ENCODE results near the gene NPTXR. TPM values are rescaled to one million over a fixed set of nuclear protein-coding genes. Genes with fewer than 3 reads are reported as not detected.
"Not testable (repeated sequence)": the region's sequence is repeated elsewhere in the genome, so short reads cannot be mapped to it uniquely, and the experiment has no call there.

Gene NPTXR
- total RNA-seq, 4 donors from 2014 or later = 3.6 to 8.7 (median 4.4) TPM

- intact Hi-C loops (cut with DNase I) = no loop called here
- H3K27me3 ChIP-seq = no peaks in the 10 kb centered on the region
- DNase-seq = no peak
- no peaks in the 10 kb centered on the region for H3K9me3 ChIP-seq
- H3K4me3 ChIP-seq (replicated peaks in 1 of 3) = no peak overlapping the region
- H3K4me1 ChIP-seq = no peaks in the 10 kb centered on the region
- TF ChIP-seq, protein P1, sequence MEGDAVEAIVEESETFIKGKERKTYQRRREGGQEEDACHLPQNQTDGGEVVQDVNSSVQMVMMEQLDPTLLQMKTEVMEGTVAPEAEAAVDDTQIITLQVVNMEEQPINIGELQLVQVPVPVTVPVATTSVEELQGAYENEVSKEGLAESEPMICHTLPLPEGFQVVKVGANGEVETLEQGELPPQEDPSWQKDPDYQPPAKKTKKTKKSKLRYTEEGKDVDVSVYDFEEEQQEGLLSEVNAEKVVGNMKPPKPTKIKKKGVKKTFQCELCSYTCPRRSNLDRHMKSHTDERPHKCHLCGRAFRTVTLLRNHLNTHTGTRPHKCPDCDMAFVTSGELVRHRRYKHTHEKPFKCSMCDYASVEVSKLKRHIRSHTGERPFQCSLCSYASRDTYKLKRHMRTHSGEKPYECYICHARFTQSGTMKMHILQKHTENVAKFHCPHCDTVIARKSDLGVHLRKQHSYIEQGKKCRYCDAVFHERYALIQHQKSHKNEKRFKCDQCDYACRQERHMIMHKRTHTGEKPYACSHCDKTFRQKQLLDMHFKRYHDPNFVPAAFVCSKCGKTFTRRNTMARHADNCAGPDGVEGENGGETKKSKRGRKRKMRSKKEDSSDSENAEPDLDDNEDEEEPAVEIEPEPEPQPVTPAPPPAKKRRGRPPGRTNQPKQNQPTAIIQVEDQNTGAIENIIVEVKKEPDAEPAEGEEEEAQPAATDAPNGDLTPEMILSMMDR (IDR thresholded peaks at IDR 0.05) = no peak
- no peak for TF ChIP-seq POLR2A (IDR thresholded peaks at IDR 0.05)
- no peak overlapping the region for H3K27ac ChIP-seq
- 80 to 85% methylated on average over 10 of the region's 10 CpGs for WGBS, 2 donors
- H3K36me3 ChIP-seq = no peaks in the 10 kb centered on the region
Observed at GRCh38 chr22:38819387-38819940, 24.4 kb downstream of the NPTXR start.

DNA sequence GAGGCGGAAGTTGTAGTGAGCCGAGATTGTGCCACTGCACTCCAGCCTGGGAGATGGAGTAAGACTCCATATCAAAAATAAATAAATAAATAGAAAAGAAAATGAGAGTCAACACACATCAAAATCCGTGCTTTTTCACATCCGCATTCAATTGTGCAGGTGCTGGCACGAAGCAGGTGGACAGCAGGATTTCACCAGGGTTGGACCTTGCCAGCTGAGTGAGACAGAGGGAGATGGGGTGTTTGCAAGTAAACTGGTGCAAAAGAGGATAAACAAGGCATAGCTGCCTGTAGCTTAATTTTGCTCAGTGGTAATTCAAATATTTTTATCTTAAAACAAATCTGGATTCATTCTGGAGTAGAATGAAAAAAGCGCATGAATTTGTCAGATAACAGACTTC is 26.6 kb downstream of the NPTXR start:
- H3K4me1 ChIP-seq = no peaks in the 10 kb centered on the region
- no peak for DNase-seq
- H3K27ac ChIP-seq = no peak overlapping the region
- intact Hi-C loops (cut with DNase I) = no loop called here
- TF ChIP-seq POLR2A (IDR thresholded peaks at IDR 0.05) = no peak
- TF ChIP-seq, protein P1 (IDR thresholded peaks at IDR 0.05) = no peak
- no peaks in the 10 kb centered on the region for H3K9me3 ChIP-seq
- no peaks in the 10 kb centered on the region for H3K36me3 ChIP-seq
- no peaks in the 10 kb centered on the region for H3K27me3 ChIP-seq
- no peak overlapping the region for H3K4me3 ChIP-seq (replicated peaks in 1 of 3)
- 89 to 93% methylated on average over 6 of the region's 6 CpGs for WGBS, 2 donors

GRCh38 chr22:38815842-38816241 is 28.0 kb downstream of the NPTXR start:
- Histone ChIP-seq H3K27me3 (no peaks in the 10 kb centered on the region), H3K4me3 (replicated peaks in 1 of 3) (no peak overlapping the region), H3K36me3 (no peaks in the 10 kb centered on the region), H3K4me1 (no peaks in the 10 kb centered on the region), H3K27ac (no peak overlapping the region), H3K9me3 (no peaks in the 10 kb centered on the region)
- TF ChIP-seq, protein P1 (IDR thresholded peaks at IDR 0.05) = no peak
- no peak for TF ChIP-seq POLR2A (IDR thresholded peaks at IDR 0.05)
- intact Hi-C loops (cut with DNase I) = no loop called here
- 42 to 50% methylated on average over 1 of the region's 1 CpG for WGBS, 2 donors
- DNase-seq = no peak

DNA sequence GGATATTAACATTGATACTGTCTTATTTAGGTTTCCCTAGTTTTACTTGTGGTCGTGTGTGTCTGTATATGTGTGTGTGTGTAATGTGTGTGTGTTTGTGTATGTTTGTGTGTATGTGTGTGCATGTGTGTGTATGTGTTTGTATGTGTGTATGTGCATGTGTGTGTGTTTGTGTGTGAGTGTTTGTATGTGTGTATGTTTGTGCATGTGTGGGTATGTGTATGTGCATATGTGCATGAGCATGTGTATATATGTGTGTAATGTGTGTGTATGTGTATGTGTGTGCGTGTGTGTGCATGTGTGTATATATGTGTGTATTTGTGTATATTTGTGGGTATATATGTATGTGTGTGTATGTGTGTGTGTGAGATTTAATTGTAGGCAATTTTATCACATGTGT is 32.6 kb downstream of the NPTXR start:
- Histone ChIP-seq H3K36me3 (no peaks in the 10 kb centered on the region), H3K27ac (no peak overlapping the region), H3K9me3 (no peaks in the 10 kb centered on the region), H3K27me3 (no peaks in the 10 kb centered on the region), H3K4me1 (no peaks in the 10 kb centered on the region), H3K4me3 (replicated peaks in 1 of 3) (no peak overlapping the region)
- intact Hi-C loops (cut with DNase I) = no loop called here
- no peak for DNase-seq
- no peak for TF ChIP-seq POLR2A (IDR thresholded peaks at IDR 0.05)
- TF ChIP-seq, protein P1 (IDR thresholded peaks at IDR 0.05) = no peak
- 90% methylated on average over 2 of the region's 2 CpGs for WGBS, 2 donors

GRCh38 chr22:38805041-38805593 is 38.7 kb downstream of the NPTXR start:
- 80 to 83% methylated on average over 8 of the region's 8 CpGs for WGBS, 2 donors
- H3K27me3 ChIP-seq; H3K27ac ChIP-seq; DNase-seq; H3K4me3 ChIP-seq (replicated peaks in 1 of 3); intact Hi-C loops (cut with DNase I); H3K4me1 ChIP-seq; H3K9me3 ChIP-seq; H3K36me3 ChIP-seq: not testable (repeated sequence)

All from thyroid gland (tissue), 4 donors.